ENCODE results near the gene PC. TPM values are rescaled to one million over a fixed set of nuclear protein-coding genes. Genes with fewer than 3 reads are reported as not detected.

Gene PC
- total RNA-seq, 3 donors from 2014 or later = 20.0 to 43.8 (median 43.3) TPM

- DNase-seq = no peak
- Histone ChIP-seq H3K4me1 (ENCODE audit: low read depth) (peaks cover 14% of the 10 kb centered on the region), H3K36me3 (ENCODE audit: low read depth) (no peaks in the 10 kb centered on the region), H3K9me3 (no peaks in the 10 kb centered on the region), H3K4me3 (no peak overlapping the region)
- TF ChIP-seq CTCF (IDR thresholded peaks at IDR 0.05) = no peak
- intact Hi-C loops (cut with DNase I, micrococcal nuclease) = no loop called here
- ATAC-seq = no peak
These were observed 90.0 kb downstream of the PC start for GRCh38 chr11:66868082-66868725.

GRCh38 chr11:66867425-66868040, 90.7 kb downstream of the PC start:
- Histone ChIP-seq H3K9me3 (no peaks in the 10 kb centered on the region), H3K4me1 (ENCODE audit: low read depth) (peaks cover 14% of the 10 kb centered on the region), H3K36me3 (ENCODE audit: low read depth) (no peaks in the 10 kb centered on the region), H3K4me3 (no peak overlapping the region)
- intact Hi-C loops (cut with DNase I, micrococcal nuclease) = no loop called here
- no peak for TF ChIP-seq CTCF (IDR thresholded peaks at IDR 0.05)
- ATAC-seq = no peak
- no peak for DNase-seq

- H3K36me3 ChIP-seq (ENCODE audit: low read depth) = no peaks in the 10 kb centered on the region
- no peak for TF ChIP-seq CTCF (IDR thresholded peaks at IDR 0.05)
- no peak overlapping the region for H3K4me3 ChIP-seq
- ATAC-seq (no peak), DNase-seq (no peak)
- intact Hi-C loops (cut with DNase I, micrococcal nuclease) = no loop called here
- H3K4me1 ChIP-seq (ENCODE audit: low read depth) = peaks cover 14% of the 10 kb centered on the region
- no peaks in the 10 kb centered on the region for H3K9me3 ChIP-seq
These were observed 91.6 kb downstream of the PC start for GRCh38 chr11:66866511-66866986.

- H3K36me3 ChIP-seq (ENCODE audit: low read depth) = no peaks in the 10 kb centered on the region
- H3K9me3 ChIP-seq = no peaks in the 10 kb centered on the region
- TF ChIP-seq CTCF (IDR thresholded peaks at IDR 0.05) = no peak
- ATAC-seq = no peak
- H3K4me1 ChIP-seq (ENCODE audit: low read depth) = peaks cover 14% of the 10 kb centered on the region
- no peak overlapping the region for H3K4me3 ChIP-seq
- DNase-seq = no peak
- intact Hi-C loops (cut with DNase I, micrococcal nuclease) = no loop called here
These were observed 92.2 kb downstream of the PC start for GRCh38 chr11:66866007-66866406.

- intact Hi-C loops (cut with DNase I, micrococcal nuclease) = no loop called here
- no peak for TF ChIP-seq CTCF (IDR thresholded peaks at IDR 0.05)
- ATAC-seq (peak; percentile 47), DNase-seq (peak in 1 of 3 donors; percentile 58)
- Histone ChIP-seq H3K9me3 (no peaks in the 10 kb centered on the region), H3K4me3 (no peak overlapping the region), H3K4me1 (ENCODE audit: low read depth) (peaks cover 14% of the 10 kb centered on the region), H3K36me3 (ENCODE audit: low read depth) (no peaks in the 10 kb centered on the region)
These were observed 93.1 kb downstream of the PC start for GRCh38 chr11:66864924-66865697.

Data from mucosa of descending colon (tissue), 3 donors.